A673 (cell line): ENCODE data around the gene MPC1L. TPM values are rescaled to one million over a fixed set of nuclear protein-coding genes. Genes with fewer than 3 reads are reported as not detected.

ENCODE experiments used
- BruUV-seq: library from RNA; stranded (reverse); fragments of 400-500 nt; replicated peaks from 2 replicates; lab custom pipeline; 2021; lab: Mats Ljungman, UMichigan
- CTCF ChIA-PET: fragments of 300-600 bp; sonication (Branson Sonifier 250); formaldehyde crosslinking; loops from one replicate; lab custom pipeline; 2022; ENCODE audit warnings: antibody characterized with exemption; lab: Charles Lee
- POLR2A ChIA-PET: fragments of 300-600 bp; sonication (Branson Sonifier 250); formaldehyde crosslinking; loops from one replicate; lab custom pipeline; 2022; ENCODE audit warnings: antibody characterized with exemption; ENCODE audit not compliant: low non-redundant PET; lab: Charles Lee
- DNase-seq: peaks from one replicate; pipeline ENCODE4 v3.0.0-alpha.2; 2015; ENCODE audit warnings: low spot score
- H3K27ac ChIP-seq: fragments of 200-600 bp; sonication (generic); 2 replicates; pipeline ENCODE4 v1.5.1; 2016; ENCODE audit warnings: mixed run types, low read depth, mild to moderate bottlenecking, mixed read lengths, antibody characterized with exemption, low read length; ENCODE audit not compliant: poor library complexity, severe bottlenecking
- H3K27me3 ChIP-seq: fragments of 200-600 bp; sonication (generic); replicated peaks from 2 replicates; pipeline ENCODE4 v1.6.1; 2017; ENCODE audit warnings: mixed run types, low read depth, mild to moderate bottlenecking, mixed read lengths, antibody characterized with exemption, low read length; ENCODE audit not compliant: insufficient read depth, poor library complexity
- H3K36me3 ChIP-seq: fragments of 200-600 bp; sonication (generic); 2 replicates; pipeline ENCODE4 v1.6.1; 2016; ENCODE audit warnings: mixed run types, mild to moderate bottlenecking, mixed read lengths, antibody characterized with exemption, low read length; ENCODE audit not compliant: insufficient read depth, poor library complexity, severe bottlenecking
- H3K4me1 ChIP-seq: fragments of 200-600 bp; sonication (generic); 2 replicates; pipeline ENCODE4 v1.6.1; 2017; ENCODE audit warnings: mixed run types, mild to moderate bottlenecking, mixed read lengths, antibody characterized with exemption, low read length; ENCODE audit not compliant: insufficient read depth, poor library complexity, severe bottlenecking
- H3K4me3 ChIP-seq: fragments of 200-600 bp; sonication (generic); 2 replicates; pipeline ENCODE4 v1.5.1; 2016; ENCODE audit warnings: low read depth, mixed run types, mild to moderate bottlenecking, mixed read lengths, low read length; ENCODE audit not compliant: poor library complexity, severe bottlenecking
- H3K9me3 ChIP-seq: fragments of 200-600 bp; sonication (generic); 2 replicates; pipeline ENCODE4 v1.6.1; 2016; ENCODE audit warnings: mixed run types, low read depth, mild to moderate bottlenecking, mixed read lengths, antibody characterized with exemption, low read length; ENCODE audit not compliant: poor library complexity, severe bottlenecking
- EZH2 ChIP-seq: fragments of 200-600 bp; sonication (generic); IDR thresholded peaks from 2 replicates; pipeline ENCODE4 v1.6.1; 2017; ENCODE audit warnings: borderline replicate concordance, low read depth, mild to moderate bottlenecking, mixed read lengths, antibody characterized with exemption, low read length; ENCODE audit not compliant: poor library complexity, severe bottlenecking
- intact Hi-C: fragments of 100-400 bp; cut with micrococcal nuclease; formaldehyde crosslinking; loops from one replicate; pipeline ENCODE4 v1.10.0; 2022; ENCODE audit not compliant: unreplicated experiment
- total RNA-seq: library from RNA; stranded (reverse); gene quantifications from 2 replicates; pipeline ENCODE4 v1.2.3, GENCODE V29; 2021
- TF ChIP-seq, protein P1 (sequence below): fragments of 300-800, 200-600 bp; sonication (generic); conservative IDR thresholded peaks from 2 replicates; pipeline ENCODE4 v1.5.1; 2017; ENCODE audit warnings: low read depth, mild to moderate bottlenecking, antibody characterized with exemption, low read length, moderate library complexity, mixed read lengths

The MPC1L gene
- total RNA-seq, 1 experiment from 2014 or later: not detected

DNA sequence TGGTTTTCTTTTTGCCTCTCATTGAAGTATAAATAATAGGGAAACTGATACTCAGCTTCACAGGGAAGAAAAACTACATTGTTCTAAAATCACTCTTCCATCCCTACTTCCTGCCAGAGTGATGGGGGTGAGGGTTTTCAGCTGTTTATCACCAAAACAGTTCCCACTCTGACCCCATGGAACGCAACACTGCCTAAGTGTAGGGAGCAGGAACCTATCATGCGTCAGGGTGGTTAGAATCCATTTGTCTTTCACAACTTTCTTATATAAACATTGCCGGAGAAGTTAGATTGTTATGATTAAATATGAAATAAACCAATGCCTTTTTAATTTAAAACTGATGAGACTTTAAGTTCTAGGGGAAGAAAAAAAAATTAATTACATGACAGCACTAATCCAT lies 15.8 kb upstream of the MPC1L start:
- no peak for DNase-seq
- H3K27me3 ChIP-seq: no peaks in the 10 kb centered on the region
- no peaks in the 10 kb centered on the region for H3K36me3 ChIP-seq

DNA sequence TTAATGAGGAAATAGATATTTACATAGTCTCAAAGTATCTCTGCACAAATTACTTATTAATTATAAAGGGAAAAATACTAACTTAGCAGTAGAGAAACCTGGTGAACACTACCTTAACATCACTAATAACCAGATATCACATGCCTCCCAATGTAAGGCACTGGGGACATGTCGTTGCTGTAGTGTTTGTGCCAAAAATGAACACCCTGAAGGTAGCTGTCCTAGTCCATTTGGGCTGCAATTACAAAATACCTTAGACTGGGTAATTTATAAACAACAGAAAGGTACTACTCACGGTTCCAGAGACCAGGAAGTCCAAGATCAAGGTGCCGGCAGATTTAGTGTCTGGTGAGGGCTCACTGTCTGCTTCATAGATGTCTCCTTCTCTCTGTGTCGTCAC lies 10.7 kb upstream of the MPC1L start:
- Histone ChIP-seq H3K4me3 (no peak overlapping the region), H3K9me3 (no peaks in the 10 kb centered on the region), H3K27me3 (no peaks in the 10 kb centered on the region), H3K27ac (no peak overlapping the region), H3K36me3 (no peaks in the 10 kb centered on the region), H3K4me1 (no peaks in the 10 kb centered on the region)
- ChIA-PET CTCF (interaction anchor here (0.6 kb wide), 1 partner anchor 69 kb away, joined by 4 read pairs; no protein-coding TSS in a partner anchor), POLR2A (no interaction called here)
- DNase-seq: no peak
- no TSS peak for BruUV-seq
- TF ChIP-seq EZH2: no peak
- TF ChIP-seq, protein P1, sequence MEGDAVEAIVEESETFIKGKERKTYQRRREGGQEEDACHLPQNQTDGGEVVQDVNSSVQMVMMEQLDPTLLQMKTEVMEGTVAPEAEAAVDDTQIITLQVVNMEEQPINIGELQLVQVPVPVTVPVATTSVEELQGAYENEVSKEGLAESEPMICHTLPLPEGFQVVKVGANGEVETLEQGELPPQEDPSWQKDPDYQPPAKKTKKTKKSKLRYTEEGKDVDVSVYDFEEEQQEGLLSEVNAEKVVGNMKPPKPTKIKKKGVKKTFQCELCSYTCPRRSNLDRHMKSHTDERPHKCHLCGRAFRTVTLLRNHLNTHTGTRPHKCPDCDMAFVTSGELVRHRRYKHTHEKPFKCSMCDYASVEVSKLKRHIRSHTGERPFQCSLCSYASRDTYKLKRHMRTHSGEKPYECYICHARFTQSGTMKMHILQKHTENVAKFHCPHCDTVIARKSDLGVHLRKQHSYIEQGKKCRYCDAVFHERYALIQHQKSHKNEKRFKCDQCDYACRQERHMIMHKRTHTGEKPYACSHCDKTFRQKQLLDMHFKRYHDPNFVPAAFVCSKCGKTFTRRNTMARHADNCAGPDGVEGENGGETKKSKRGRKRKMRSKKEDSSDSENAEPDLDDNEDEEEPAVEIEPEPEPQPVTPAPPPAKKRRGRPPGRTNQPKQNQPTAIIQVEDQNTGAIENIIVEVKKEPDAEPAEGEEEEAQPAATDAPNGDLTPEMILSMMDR: no peak
- intact Hi-C loops: no loop called here

More for the DNA sequence above, 15.8 kb upstream of the MPC1L start:
- no peaks in the 10 kb centered on the region for H3K9me3 ChIP-seq
- H3K27ac ChIP-seq: no peak overlapping the region
- ChIA-PET CTCF (no interaction called here), POLR2A (no interaction called here)
- H3K4me3 ChIP-seq: no peak overlapping the region
- intact Hi-C loops: no loop called here
- no peaks in the 10 kb centered on the region for H3K4me1 ChIP-seq
- TF ChIP-seq EZH2: no peak
- TF ChIP-seq, protein P1: no peak
- BruUV-seq: no TSS peak

DNA sequence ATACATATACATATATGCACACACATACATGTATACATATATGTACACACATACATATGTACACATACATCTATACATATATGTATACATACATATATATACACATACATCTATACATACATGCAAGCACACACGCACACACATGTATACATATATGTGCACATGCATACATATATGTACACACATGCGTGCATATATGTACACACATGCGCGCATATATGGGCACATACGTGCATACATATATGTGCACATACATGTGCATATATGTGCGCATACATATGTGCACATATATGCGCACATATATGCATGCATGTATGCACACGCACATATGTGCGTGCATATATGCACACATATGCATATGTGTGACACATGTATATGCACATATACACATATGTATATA lies 7.3 kb upstream of the MPC1L start:
- Histone ChIP-seq H3K27me3 (no peaks in the 10 kb centered on the region), H3K9me3 (no peaks in the 10 kb centered on the region), H3K4me3 (no peak overlapping the region), H3K4me1 (no peaks in the 10 kb centered on the region), H3K27ac (no peak overlapping the region), H3K36me3 (no peaks in the 10 kb centered on the region)
- no TSS peak for BruUV-seq
- intact Hi-C loops: no loop called here
- DNase-seq: no peak
- ChIA-PET POLR2A (no interaction called here), CTCF (no interaction called here)
- TF ChIP-seq, protein P1: no peak
- TF ChIP-seq EZH2: no peak
